GM18861 (cell line): ENCODE data around the gene LHX4.

ENCODE experiments used
- ATAC-seq: cut with Tn5 transposase; IDR thresholded peaks from one replicate; pipeline ENCODE4 v1.9.1; 2021; ENCODE audit not compliant: unreplicated experiment

The LHX4 gene

GRCh38 chr1:180270530-180271271, 40.6 kb downstream of the LHX4 start:
- ATAC-seq, result no peak

GRCh38 chr1:180271272-180272255, 41.5 kb downstream of the LHX4 start:
- ATAC-seq, result no peak

- ATAC-seq, result no peak
Measured at GRCh38 chr1:180272395-180272794, 42.3 kb downstream of the LHX4 start.

GRCh38 chr1:180273066-180273465, 43.0 kb downstream of the LHX4 start:
- no peak for ATAC-seq

GRCh38 chr1:180274221-180274620, 44.2 kb downstream of the LHX4 start:
- no peak for ATAC-seq

GRCh38 chr1:180275726-180276125, 45.7 kb downstream of the LHX4 start:
- ATAC-seq, result no peak

GRCh38 chr1:180277476-180278193, 47.6 kb downstream of the LHX4 start:
- no peak for ATAC-seq

- no peak for ATAC-seq
Measured at GRCh38 chr1:180278194-180278515, 48.1 kb downstream of the LHX4 start.

- no peak for ATAC-seq
Measured at GRCh38 chr1:180278596-180279395, 48.7 kb downstream of the LHX4 start.

GRCh38 chr1:180279651-180280050, 49.6 kb downstream of the LHX4 start:
- no peak for ATAC-seq

GRCh38 chr1:180280617-180281016, 50.6 kb downstream of the LHX4 start:
- ATAC-seq, result no peak

GRCh38 chr1:180281490-180281889, 51.4 kb downstream of the LHX4 start:
- ATAC-seq, result no peak

GRCh38 chr1:180282401-180283044, 52.5 kb downstream of the LHX4 start:
- ATAC-seq, result no peak

GRCh38 chr1:180283098-180283497, 53.0 kb downstream of the LHX4 start:
- ATAC-seq, result no peak

- ATAC-seq, result no peak
Measured at GRCh38 chr1:180286417-180286816, 56.4 kb downstream of the LHX4 start.

GRCh38 chr1:180287988-180288705, 58.1 kb downstream of the LHX4 start:
- ATAC-seq, result no peak

- ATAC-seq, result no peak
Measured at GRCh38 chr1:180288940-180289339, 58.9 kb downstream of the LHX4 start.

- no peak for ATAC-seq
Measured at GRCh38 chr1:180290265-180291001, 60.4 kb downstream of the LHX4 start.

- no peak for ATAC-seq
Measured at GRCh38 chr1:180291004-180291403, 60.9 kb downstream of the LHX4 start.
